Testis (tissue), 2 donors: ENCODE data around the gene MYBBP1A.

ENCODE experiments used
- POLR2A ChIP-seq: fragments of 450-650 bp; IDR thresholded peaks from one replicate; pipeline ENCODE4 v1.6.1; 2017; ENCODE audit warnings: antibody characterized with exemption, mild to moderate bottlenecking, moderate library complexity
- TF ChIP-seq, protein P1 (sequence below), 3 experiments: fragments of 450-650 bp in 2 of 3; fragments of 200-600 bp in 1 of 3; sonication (generic) in 1 of 3; IDR thresholded peaks; one replicate each; pipeline ENCODE4 v1.5.1; 2016 to 2019; ENCODE audit warnings: antibody characterized with exemption in 3 of 3, mild to moderate bottlenecking in 2 of 3, moderate library complexity in 1 of 3

DNA sequence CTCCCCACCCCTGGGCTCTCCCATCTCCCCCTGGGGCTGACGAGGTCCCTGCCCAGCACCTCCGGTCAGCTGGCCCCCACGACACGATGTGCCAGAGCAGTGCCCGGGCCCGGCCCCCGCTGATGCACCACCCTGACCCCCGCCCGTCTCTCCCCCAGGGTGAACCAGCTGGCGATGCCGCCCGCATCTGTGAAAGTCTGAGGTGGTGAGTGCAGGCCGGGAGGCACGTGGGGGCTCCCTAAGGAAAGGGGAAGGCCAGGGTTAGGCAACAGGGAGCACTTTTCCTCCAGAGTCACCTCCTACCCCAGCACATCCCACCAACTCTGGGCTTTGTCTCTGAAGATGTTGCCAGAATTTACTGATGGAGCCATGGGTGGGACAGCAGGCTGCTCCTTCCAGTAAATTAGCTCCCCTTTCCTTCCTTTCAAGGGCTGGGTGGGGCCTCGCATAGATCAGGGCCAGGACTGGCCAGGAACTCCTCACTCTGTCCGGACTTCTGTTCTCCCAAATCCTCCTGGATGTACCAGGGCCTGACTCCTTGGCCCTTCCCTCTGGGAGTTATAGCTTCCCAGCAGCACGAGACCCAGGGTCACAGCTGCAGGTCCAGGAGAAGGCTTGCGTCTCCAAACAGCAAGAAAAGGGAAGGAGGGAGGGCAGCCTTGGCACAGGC is 18.3 kb downstream of the MYBBP1A start:
- TF ChIP-seq POLR2A, result no peak
- TF ChIP-seq, protein P1, sequence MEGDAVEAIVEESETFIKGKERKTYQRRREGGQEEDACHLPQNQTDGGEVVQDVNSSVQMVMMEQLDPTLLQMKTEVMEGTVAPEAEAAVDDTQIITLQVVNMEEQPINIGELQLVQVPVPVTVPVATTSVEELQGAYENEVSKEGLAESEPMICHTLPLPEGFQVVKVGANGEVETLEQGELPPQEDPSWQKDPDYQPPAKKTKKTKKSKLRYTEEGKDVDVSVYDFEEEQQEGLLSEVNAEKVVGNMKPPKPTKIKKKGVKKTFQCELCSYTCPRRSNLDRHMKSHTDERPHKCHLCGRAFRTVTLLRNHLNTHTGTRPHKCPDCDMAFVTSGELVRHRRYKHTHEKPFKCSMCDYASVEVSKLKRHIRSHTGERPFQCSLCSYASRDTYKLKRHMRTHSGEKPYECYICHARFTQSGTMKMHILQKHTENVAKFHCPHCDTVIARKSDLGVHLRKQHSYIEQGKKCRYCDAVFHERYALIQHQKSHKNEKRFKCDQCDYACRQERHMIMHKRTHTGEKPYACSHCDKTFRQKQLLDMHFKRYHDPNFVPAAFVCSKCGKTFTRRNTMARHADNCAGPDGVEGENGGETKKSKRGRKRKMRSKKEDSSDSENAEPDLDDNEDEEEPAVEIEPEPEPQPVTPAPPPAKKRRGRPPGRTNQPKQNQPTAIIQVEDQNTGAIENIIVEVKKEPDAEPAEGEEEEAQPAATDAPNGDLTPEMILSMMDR (IDR thresholded peaks at IDR 0.05), result no peak
